ENCODE data around the gene SNX13.

The SNX13 gene

GRCh38 chr7:17936321-17936720 is 4.0 kb downstream of the SNX13 start:
- Histone ChIP-seq H2AFZ (ENCODE audit: insufficient read depth, low read length, poor library complexity) (no peak overlapping the region), H3K4me1 (ENCODE audit: control insufficient read depth in 1 of 2, insufficient read depth in 2 of 2, low read length in 2 of 2) (peaks cover 2 to 4% of the 10 kb centered on the region in 2 experiments), H2BK5ac (ENCODE audit: low read depth, low read length, poor library complexity) (no peak overlapping the region), H3K4me3 (ENCODE audit: low read depth, low read length) (no peak overlapping the region), H3K23ac (ENCODE audit: low read length) (no peak overlapping the region), H4K91ac (ENCODE audit: low read depth, low read length) (no peak overlapping the region), H2BK12ac (ENCODE audit: low read length) (no peak overlapping the region), H3K27me3 (ENCODE audit: insufficient read depth, low read length) (no peaks in the 10 kb centered on the region), H3K4me2 (ENCODE audit: low read length) (no peak overlapping the region), H3K4ac (ENCODE audit: low read depth, low read length) (no peak overlapping the region), H3K79me1 (ENCODE audit: low read length) (peaks cover 13% of the 10 kb centered on the region), H2BK120ac (ENCODE audit: insufficient read depth, low read length, poor library complexity) (no peak overlapping the region), H3K27ac (ENCODE audit: low read depth, low read length) (no peak overlapping the region), H3K36me3 (ENCODE audit: control insufficient read depth in 1 of 2, insufficient read depth in 2 of 2, low read length in 2 of 2) (no peaks in the 10 kb centered on the region), H3K18ac (ENCODE audit: low read length) (no peak overlapping the region), H3K14ac (ENCODE audit: low read length) (no peak overlapping the region), H2AK5ac (ENCODE audit: low read length) (no peak overlapping the region), H3K79me2 (ENCODE audit: control insufficient read depth, insufficient read depth, low read length, poor library complexity) (peaks cover 14% of the 10 kb centered on the region), H3K9ac (ENCODE audit: low read length) (no peak overlapping the region), H4K12ac (ENCODE audit: low read depth, low read length) (no peak overlapping the region), H3K9me3 (ENCODE audit: insufficient read depth, low read depth, low read length) (no peaks in the 10 kb centered on the region), H4K8ac (ENCODE audit: low read depth, low read length) (no peak overlapping the region)
- no CpG with 5 or more reads among the region's 1 CpG for WGBS (ENCODE audit: extremely low coverage, insufficient coverage, insufficient read length)
- no peak for DNase-seq

GRCh38 chr7:17934612-17935240 is 5.6 kb downstream of the SNX13 start:
- Histone ChIP-seq H3K4ac (ENCODE audit: low read depth, low read length) (no peak overlapping the region), H3K79me1 (ENCODE audit: low read length) (peaks cover 2% of the 10 kb centered on the region), H3K14ac (ENCODE audit: low read length) (no peak overlapping the region), H3K4me3 (ENCODE audit: low read depth, low read length) (no peak overlapping the region), H3K36me3 (ENCODE audit: control insufficient read depth in 1 of 2, insufficient read depth in 2 of 2, low read length in 2 of 2) (peaks cover 0 to 1% of the 10 kb centered on the region in 2 experiments), H3K79me2 (ENCODE audit: control insufficient read depth, insufficient read depth, low read length, poor library complexity) (peaks cover 5% of the 10 kb centered on the region), H4K8ac (ENCODE audit: low read depth, low read length) (no peak overlapping the region), H3K18ac (ENCODE audit: low read length) (no peak overlapping the region), H3K4me1 (ENCODE audit: control insufficient read depth in 1 of 2, insufficient read depth in 2 of 2, low read length in 2 of 2) (peaks cover 2 to 4% of the 10 kb centered on the region in 2 experiments), H3K4me2 (ENCODE audit: low read length) (no peak overlapping the region), H4K12ac (ENCODE audit: low read depth, low read length) (no peak overlapping the region), H2AK5ac (ENCODE audit: low read length) (no peak overlapping the region), H2BK5ac (ENCODE audit: low read depth, low read length, poor library complexity) (no peak overlapping the region), H3K27ac (ENCODE audit: low read depth, low read length) (no peak overlapping the region), H2AFZ (ENCODE audit: insufficient read depth, low read length, poor library complexity) (no peak overlapping the region), H2BK120ac (ENCODE audit: insufficient read depth, low read length, poor library complexity) (no peak overlapping the region), H4K91ac (ENCODE audit: low read depth, low read length) (no peak overlapping the region), H3K9me3 (ENCODE audit: insufficient read depth, low read depth, low read length) (no peaks in the 10 kb centered on the region), H2BK12ac (ENCODE audit: low read length) (no peak overlapping the region), H3K23ac (ENCODE audit: low read length) (no peak overlapping the region), H3K9ac (ENCODE audit: low read length) (no peak overlapping the region), H3K27me3 (ENCODE audit: insufficient read depth, low read length) (no peaks in the 10 kb centered on the region)
- no CpG with 5 or more reads among the region's 2 CpGs for WGBS (ENCODE audit: extremely low coverage, insufficient coverage, insufficient read length)
- no peak for DNase-seq

- DNase-seq: no peak
- Histone ChIP-seq H3K79me1 (ENCODE audit: low read length) (no peaks in the 10 kb centered on the region), H3K4ac (ENCODE audit: low read depth, low read length) (no peak overlapping the region), H3K9me3 (ENCODE audit: insufficient read depth, low read depth, low read length) (no peaks in the 10 kb centered on the region), H2BK5ac (ENCODE audit: low read depth, low read length, poor library complexity) (no peak overlapping the region), H3K4me3 (ENCODE audit: low read depth, low read length) (no peak overlapping the region), H3K23ac (ENCODE audit: low read length) (no peak overlapping the region), H2BK12ac (ENCODE audit: low read length) (no peak overlapping the region), H3K4me1 (ENCODE audit: control insufficient read depth in 1 of 2, insufficient read depth in 2 of 2, low read length in 2 of 2) (peaks cover 2 to 4% of the 10 kb centered on the region in 2 experiments), H3K27ac (ENCODE audit: low read depth, low read length) (no peak overlapping the region), H2AFZ (ENCODE audit: insufficient read depth, low read length, poor library complexity) (no peak overlapping the region), H3K79me2 (ENCODE audit: control insufficient read depth, insufficient read depth, low read length, poor library complexity) (peaks cover 5% of the 10 kb centered on the region), H4K91ac (ENCODE audit: low read depth, low read length) (no peak overlapping the region), H2AK5ac (ENCODE audit: low read length) (no peak overlapping the region), H3K18ac (ENCODE audit: low read length) (no peak overlapping the region), H3K36me3 (ENCODE audit: control insufficient read depth in 1 of 2, insufficient read depth in 2 of 2, low read length in 2 of 2) (peaks cover 0 to 1% of the 10 kb centered on the region in 2 experiments), H3K27me3 (ENCODE audit: insufficient read depth, low read length) (no peaks in the 10 kb centered on the region), H3K14ac (ENCODE audit: low read length) (no peak overlapping the region), H4K8ac (ENCODE audit: low read depth, low read length) (no peak overlapping the region), H3K9ac (ENCODE audit: low read length) (no peak overlapping the region), H4K12ac (ENCODE audit: low read depth, low read length) (no peak overlapping the region), H3K4me2 (ENCODE audit: low read length) (no peak overlapping the region), H2BK120ac (ENCODE audit: insufficient read depth, low read length, poor library complexity) (no peak overlapping the region)
- 100% methylated on average over 1 of the region's 2 CpGs for WGBS (ENCODE audit: extremely low coverage, insufficient coverage, insufficient read length)
Measured at GRCh38 chr7:17934094-17934493, 6.2 kb downstream of the SNX13 start.

GRCh38 chr7:17932770-17933169 is 7.5 kb downstream of the SNX13 start:
- Histone ChIP-seq H2BK12ac (ENCODE audit: low read length) (no peak overlapping the region), H2BK120ac (ENCODE audit: insufficient read depth, low read length, poor library complexity) (no peak overlapping the region), H4K91ac (ENCODE audit: low read depth, low read length) (no peak overlapping the region), H3K27ac (ENCODE audit: low read depth, low read length) (no peak overlapping the region), H2BK5ac (ENCODE audit: low read depth, low read length, poor library complexity) (no peak overlapping the region), H3K4me2 (ENCODE audit: low read length) (no peak overlapping the region), H3K27me3 (ENCODE audit: insufficient read depth, low read length) (no peaks in the 10 kb centered on the region), H2AK5ac (ENCODE audit: low read length) (no peak overlapping the region), H3K9me3 (ENCODE audit: insufficient read depth, low read depth, low read length) (no peaks in the 10 kb centered on the region), H3K79me1 (ENCODE audit: low read length) (no peaks in the 10 kb centered on the region), H3K4me3 (ENCODE audit: low read depth, low read length) (no peak overlapping the region), H3K23ac (ENCODE audit: low read length) (no peak overlapping the region), H3K79me2 (ENCODE audit: control insufficient read depth, insufficient read depth, low read length, poor library complexity) (peaks cover 5% of the 10 kb centered on the region), H3K18ac (ENCODE audit: low read length) (no peak overlapping the region), H3K4me1 (ENCODE audit: control insufficient read depth in 1 of 2, insufficient read depth in 2 of 2, low read length in 2 of 2) (peaks cover 2 to 4% of the 10 kb centered on the region in 2 experiments), H4K12ac (ENCODE audit: low read depth, low read length) (no peak overlapping the region), H3K14ac (ENCODE audit: low read length) (no peak overlapping the region), H4K8ac (ENCODE audit: low read depth, low read length) (no peak overlapping the region), H3K9ac (ENCODE audit: low read length) (no peak overlapping the region), H2AFZ (ENCODE audit: insufficient read depth, low read length, poor library complexity) (no peak overlapping the region), H3K36me3 (ENCODE audit: control insufficient read depth in 1 of 2, insufficient read depth in 2 of 2, low read length in 2 of 2) (peaks cover 0 to 1% of the 10 kb centered on the region in 2 experiments), H3K4ac (ENCODE audit: low read depth, low read length) (no peak overlapping the region)
- WGBS (ENCODE audit: extremely low coverage, insufficient coverage, insufficient read length): no CpG with 5 or more reads among the region's 2 CpGs
- DNase-seq: no peak

Data from trophoblast cell (in vitro differentiated cells and primary cell).